GM19324 (cell line): Measurements from ENCODE around the gene BGN.

ENCODE experiments used
- ATAC-seq: cut with Tn5 transposase; IDR thresholded peaks from one replicate; pipeline ENCODE4 v1.9.1; 2021; ENCODE audit warnings: mild to moderate bottlenecking, moderate library complexity; ENCODE audit not compliant: unreplicated experiment, low FRiP score

Gene BGN

GRCh38 chrX:153459986-153460385 is 34.8 kb upstream of the BGN start:
- no peak for ATAC-seq

GRCh38 chrX:153460826-153461225 is 34.0 kb upstream of the BGN start:
- ATAC-seq = no peak

DNA sequence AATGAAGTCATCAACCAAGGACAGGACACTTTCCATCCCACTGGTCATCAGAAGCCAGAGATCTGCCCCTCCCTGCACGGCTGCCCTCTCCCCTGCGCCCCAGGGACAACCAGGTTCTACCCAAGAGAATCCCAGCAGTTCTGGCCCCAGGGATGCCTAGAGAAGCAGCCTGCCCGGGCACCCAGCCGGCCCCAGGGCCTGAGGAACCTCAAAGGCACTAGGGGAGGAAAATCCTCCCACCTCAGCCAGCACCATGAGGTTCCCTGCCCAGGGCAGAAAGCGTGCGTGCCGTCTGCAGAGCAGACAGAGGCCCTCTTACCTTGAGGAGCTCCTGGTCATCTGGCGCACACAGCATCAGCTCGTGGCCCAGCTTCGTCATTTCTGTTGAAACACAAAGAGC is 32.5 kb upstream of the BGN start:
- no peak for ATAC-seq

GRCh38 chrX:153463031-153463430 is 31.7 kb upstream of the BGN start:
- ATAC-seq = no peak

GRCh38 chrX:153463556-153463955 is 31.2 kb upstream of the BGN start:
- no peak for ATAC-seq

DNA sequence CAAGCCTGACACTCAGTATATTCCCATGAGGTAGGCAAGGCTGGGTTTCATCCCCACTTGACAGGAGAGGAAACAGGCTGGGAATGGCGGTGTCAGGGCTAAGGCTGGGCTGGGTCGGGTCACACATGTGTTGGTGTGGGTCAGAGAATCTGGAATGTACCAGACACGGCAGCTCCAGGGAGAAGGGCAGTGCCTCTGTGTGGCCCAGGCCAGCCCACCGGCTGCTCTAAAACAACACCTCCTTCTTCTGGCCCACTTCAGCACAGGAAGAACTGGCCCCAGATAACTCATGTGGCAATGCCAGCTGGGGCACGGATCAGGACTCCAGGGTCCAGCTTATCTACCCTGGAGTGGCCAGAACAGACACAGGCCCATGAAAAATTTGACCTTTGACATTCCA is 30.7 kb upstream of the BGN start:
- ATAC-seq = no peak

GRCh38 chrX:153465691-153466380 is 28.9 kb upstream of the BGN start:
- no peak for ATAC-seq

GRCh38 chrX:153468008-153468580 is 26.7 kb upstream of the BGN start:
- no peak for ATAC-seq

DNA sequence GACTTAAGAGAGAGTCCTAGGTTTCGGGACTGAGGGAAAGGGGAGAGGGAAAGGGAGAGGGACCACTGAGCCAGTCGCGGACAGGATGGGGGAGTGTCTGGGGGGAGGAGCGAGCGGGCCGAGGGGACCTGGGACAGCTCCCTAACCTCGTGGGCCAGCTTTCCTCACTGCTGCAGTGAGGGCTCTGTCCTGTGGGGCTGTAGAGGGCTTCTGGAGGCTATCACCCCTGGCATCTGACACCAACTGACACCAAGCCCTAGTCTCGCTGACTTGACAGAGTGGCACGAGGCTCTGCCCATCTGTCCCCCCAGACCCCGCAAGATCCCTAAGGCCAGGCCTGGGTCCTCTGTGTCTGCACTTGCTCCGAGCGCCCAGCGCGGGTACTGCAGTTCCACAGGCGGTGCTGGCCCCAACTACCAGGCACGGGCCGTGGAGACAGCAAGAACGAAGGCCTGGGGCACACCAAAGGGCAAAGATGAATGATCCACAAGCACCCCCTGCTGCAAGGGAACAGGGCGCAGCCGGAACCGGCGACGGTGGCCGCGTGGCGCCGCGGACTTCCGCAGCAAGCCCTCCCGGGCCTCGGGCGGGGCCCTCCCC is 24.9 kb upstream of the BGN start:
- ATAC-seq = peak; percentile 42

DNA sequence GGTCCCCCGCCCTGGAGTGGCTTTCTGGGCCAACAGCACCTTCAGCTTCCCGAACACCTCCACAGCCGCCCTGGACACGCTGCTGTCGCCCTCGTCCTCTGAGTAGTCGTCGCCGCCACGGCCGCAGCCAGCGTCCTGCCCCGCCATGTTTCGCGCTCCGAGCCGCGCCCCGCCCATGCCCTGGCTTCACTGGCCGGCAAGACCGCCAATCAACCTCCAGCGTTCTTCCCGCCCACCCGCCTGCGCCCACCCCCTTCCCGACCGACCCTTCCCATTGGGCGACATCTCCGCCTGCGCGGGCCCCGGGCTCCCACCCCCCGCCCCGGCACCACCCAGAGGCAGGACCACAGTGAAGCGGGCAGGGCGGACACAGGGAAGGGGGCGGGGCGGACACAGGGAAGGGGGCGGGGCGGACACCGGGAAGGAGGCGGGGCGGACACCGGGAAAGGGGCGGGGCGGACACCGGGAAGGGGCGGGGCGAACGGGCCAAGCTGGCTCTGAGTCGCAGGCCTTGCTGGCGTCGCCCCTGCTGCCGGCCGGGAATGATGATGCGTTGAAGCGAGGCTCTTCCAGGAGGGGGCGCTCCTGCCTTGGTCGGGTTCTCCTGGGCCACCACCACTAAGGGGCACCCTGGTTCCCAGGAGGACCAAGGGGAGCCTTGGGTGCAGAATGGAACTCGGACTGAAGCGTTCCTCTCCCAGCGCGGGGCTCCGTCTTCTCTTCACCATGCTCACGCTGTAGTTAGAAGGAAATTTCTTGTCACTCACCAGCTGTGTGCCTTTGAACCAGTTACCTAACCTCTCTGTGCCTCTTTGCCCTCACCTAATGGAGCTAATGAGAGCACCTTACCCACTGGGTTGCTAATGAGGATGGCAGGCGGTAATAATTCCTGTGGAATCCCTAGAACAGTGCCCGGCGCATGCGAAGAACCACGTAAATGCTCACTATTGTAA is 24.1 kb upstream of the BGN start, which contains the start of gene HAUS7:
Gene HAUS7 (minus strand): TSS at position 166 of the 953 bp plus-strand sequence. CDS start 19 bp downstream, at position 147.
- ATAC-seq = peak; percentile 80

- no peak for ATAC-seq
These were observed 23.0 kb upstream of the BGN start for GRCh38 chrX:153471663-153472280.

- ATAC-seq = no peak
These were observed 21.7 kb upstream of the BGN start for GRCh38 chrX:153473126-153473525.

- no peak for ATAC-seq
These were observed 20.5 kb upstream of the BGN start for GRCh38 chrX:153474266-153474665.

- ATAC-seq = no peak
These were observed 20.1 kb upstream of the BGN start for GRCh38 chrX:153474718-153475117.

DNA sequence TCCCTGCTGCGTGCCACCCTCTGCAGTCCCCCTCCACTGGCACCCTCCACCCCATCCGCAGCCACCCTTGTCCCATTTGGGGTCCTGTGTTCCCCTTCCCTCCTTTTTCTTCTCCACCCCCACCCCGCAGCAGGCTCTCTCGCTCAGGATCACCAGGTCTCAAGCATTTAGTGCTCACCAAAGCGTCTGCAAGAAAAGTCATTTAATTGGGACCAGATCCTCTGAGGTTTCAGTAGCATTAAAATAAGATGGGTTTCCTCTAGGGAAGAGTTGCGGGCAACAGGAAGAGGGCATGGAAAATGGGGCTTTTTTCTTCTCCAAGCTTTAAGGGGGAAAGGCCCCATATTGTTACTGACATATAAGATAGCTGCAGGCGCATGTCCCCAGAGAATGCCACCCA is 19.5 kb upstream of the BGN start:
- ATAC-seq = no peak

DNA sequence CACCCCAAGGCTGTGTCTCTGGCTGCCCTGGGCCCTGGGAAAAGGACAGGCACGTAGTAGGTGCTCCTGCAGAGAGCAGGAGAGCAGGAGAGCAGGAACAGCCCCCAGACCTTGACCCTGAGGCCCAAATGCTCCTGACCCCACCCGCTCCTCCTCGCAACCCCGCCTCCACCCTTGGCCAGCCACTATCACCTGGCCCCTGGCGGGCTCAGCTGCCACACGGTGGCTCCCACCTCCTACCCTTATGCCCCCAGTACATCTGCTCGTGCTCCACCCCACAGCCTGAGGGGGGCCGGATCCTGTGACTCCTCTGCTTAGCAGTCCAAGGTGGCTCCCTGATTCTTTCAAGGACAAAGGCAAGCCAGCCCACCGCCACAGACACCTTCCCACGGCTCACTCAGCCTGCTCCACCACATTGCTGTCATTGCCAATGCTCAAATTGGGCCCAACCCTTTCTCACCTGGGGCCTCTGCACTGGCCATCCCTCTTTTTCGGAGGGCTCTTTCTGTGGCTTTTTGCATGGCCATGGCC is 19.0 kb upstream of the BGN start:
- ATAC-seq = no peak

- ATAC-seq = no peak
These were observed 18.0 kb upstream of the BGN start for GRCh38 chrX:153476666-153477363.

GRCh38 chrX:153477364-153477857 is 17.4 kb upstream of the BGN start:
- no peak for ATAC-seq

- no peak for ATAC-seq
These were observed 16.9 kb upstream of the BGN start for GRCh38 chrX:153477901-153478300.
